GM08714 (cell line): Measurements from ENCODE around the gene CDK5RAP3.

Source experiments
- H3K4me3 ChIP-seq: fragments of 200-500 bp; sonication (Bioruptor generic); 2 replicates; pipeline ENCODE4 v1.5.1; 2014; ENCODE audit warnings: mild to moderate bottlenecking, low read length, inconsistent platforms
- ZNF274 ChIP-seq: IDR thresholded peaks from 2 replicates; pipeline ENCODE4 v1.6.1; 2012; ENCODE audit warnings: mild to moderate bottlenecking, low read depth, low read length

Gene CDK5RAP3

GRCh38 chr17:47942568-47942967 lies 28.3 kb upstream of the CDK5RAP3 start:
- H3K4me3 ChIP-seq, result peak overlapping the region; percentile 90; the same call in 1 of the 2 replicates
- no peak for TF ChIP-seq ZNF274

- TF ChIP-seq ZNF274, result no peak
- no peak overlapping the region for H3K4me3 ChIP-seq
Measured at GRCh38 chr17:47945080-47945479, 25.8 kb upstream of the CDK5RAP3 start.

- no peak for TF ChIP-seq ZNF274
- H3K4me3 ChIP-seq, result no peak overlapping the region
Measured at GRCh38 chr17:47945529-47946508, 25.1 kb upstream of the CDK5RAP3 start.

GRCh38 chr17:47946516-47946915 lies 24.4 kb upstream of the CDK5RAP3 start:
- TF ChIP-seq ZNF274, result no peak
- H3K4me3 ChIP-seq, result no peak overlapping the region

GRCh38 chr17:47946929-47947397 lies 23.9 kb upstream of the CDK5RAP3 start:
- no peak for TF ChIP-seq ZNF274
- no peak overlapping the region for H3K4me3 ChIP-seq

- H3K4me3 ChIP-seq, result no peak overlapping the region
- TF ChIP-seq ZNF274, result no peak
Measured at GRCh38 chr17:47948706-47949196, 22.2 kb upstream of the CDK5RAP3 start.

- peak overlapping the region; percentile 21; the same call in 1 of the 2 replicates for H3K4me3 ChIP-seq
- TF ChIP-seq ZNF274, result no peak
Measured at GRCh38 chr17:47949197-47949759, 21.6 kb upstream of the CDK5RAP3 start.

- no peak overlapping the region; the same call in 1 of the 2 replicates for H3K4me3 ChIP-seq
- TF ChIP-seq ZNF274, result no peak
Measured at GRCh38 chr17:47949946-47950345, 21.0 kb upstream of the CDK5RAP3 start.

GRCh38 chr17:47950448-47950847 lies 20.5 kb upstream of the CDK5RAP3 start:
- no peak overlapping the region for H3K4me3 ChIP-seq
- no peak for TF ChIP-seq ZNF274

- TF ChIP-seq ZNF274, result no peak
Measured at GRCh38 chr17:47952171-47953021, 18.5 kb upstream of the CDK5RAP3 start.

GRCh38 chr17:47953909-47954308 lies 17.0 kb upstream of the CDK5RAP3 start:
- no peak for TF ChIP-seq ZNF274
- no peak overlapping the region for H3K4me3 ChIP-seq

More at GRCh38 chr17:47952171-47953021, 18.5 kb upstream of the CDK5RAP3 start:
- no peak overlapping the region for H3K4me3 ChIP-seq

- TF ChIP-seq ZNF274, result no peak
- no peak overlapping the region for H3K4me3 ChIP-seq
Measured at GRCh38 chr17:47955497-47956461, 15.1 kb upstream of the CDK5RAP3 start.
